ENCODE data around the gene MSL3B.

The MSL3B gene

GRCh38 chr2:233822101-233822771, 46.0 kb downstream of the MSL3B start:
- Mint-ChIP-seq H3K9me3 (ENCODE audit: unreplicated experiment) (no peaks in the 10 kb centered on the region), H3K4me1 (ENCODE audit: low read depth, unreplicated experiment) (no peaks in the 10 kb centered on the region), H3K27ac (ENCODE audit: unreplicated experiment) (no peak overlapping the region), H3K36me3 (ENCODE audit: low read depth, unreplicated experiment) (no peaks in the 10 kb centered on the region), H3K4me3 (ENCODE audit: unreplicated experiment) (no peak overlapping the region), H3K27me3 (ENCODE audit: low read depth, unreplicated experiment) (peaks cover 20% of the 10 kb centered on the region)
- H4K20me1 ChIP-seq (ENCODE audit: insufficient read depth, low read length) = no peaks in the 10 kb centered on the region
- H3K36me3 ChIP-seq (ENCODE audit: insufficient read depth, low read length) = no peaks in the 10 kb centered on the region
- FAIRE-seq (no peak), DNase-seq (ENCODE audit: low read depth) (no peak)
- no peak overlapping the region for H3K27ac ChIP-seq (ENCODE audit: low read depth, low read length)
- H3K9ac ChIP-seq (ENCODE audit: low read length) = no peak overlapping the region
- H3K4me1 ChIP-seq (ENCODE audit: insufficient read depth, low read length) = no peaks in the 10 kb centered on the region
- H3K79me2 ChIP-seq (ENCODE audit: insufficient read depth, low read length) = no peaks in the 10 kb centered on the region
- no peaks in the 10 kb centered on the region for H3K27me3 ChIP-seq (ENCODE audit: insufficient read depth, low read length)
- TF ChIP-seq CTCF (IDR thresholded peaks at IDR 0.05; ENCODE audit: insufficient read depth, low read depth, low read length) = no peak
- TF ChIP-seq EZH2 (IDR thresholded peaks at IDR 0.05; ENCODE audit: insufficient read depth, low read length) = no peak
- no peak overlapping the region for H2AFZ ChIP-seq (ENCODE audit: low read depth, low read length)
- no peak overlapping the region for H3K4me2 ChIP-seq (ENCODE audit: low read length)
- no peak overlapping the region for H3K4me3 ChIP-seq (ENCODE audit: insufficient read depth, low read depth, low read length)
- no peaks in the 10 kb centered on the region for H3K9me3 ChIP-seq (ENCODE audit: insufficient read depth, low read depth, low read length)

- FAIRE-seq = no peak
Observed at GRCh38 chr2:233821709-233822100, 46.5 kb downstream of the MSL3B start.

More at GRCh38 chr2:233821709-233822100, 46.5 kb downstream of the MSL3B start:
- Histone ChIP-seq H3K4me3 (ENCODE audit: insufficient read depth, low read depth, low read length) (no peak overlapping the region), H3K4me1 (ENCODE audit: insufficient read depth, low read length) (no peaks in the 10 kb centered on the region), H3K4me2 (ENCODE audit: low read length) (no peak overlapping the region), H3K79me2 (ENCODE audit: insufficient read depth, low read length) (no peaks in the 10 kb centered on the region), H4K20me1 (ENCODE audit: insufficient read depth, low read length) (no peaks in the 10 kb centered on the region), H3K27me3 (ENCODE audit: insufficient read depth, low read length) (no peaks in the 10 kb centered on the region), H2AFZ (ENCODE audit: low read depth, low read length) (no peak overlapping the region), H3K27ac (ENCODE audit: low read depth, low read length) (no peak overlapping the region), H3K9ac (ENCODE audit: low read length) (no peak overlapping the region), H3K9me3 (ENCODE audit: insufficient read depth, low read depth, low read length) (no peaks in the 10 kb centered on the region), H3K36me3 (ENCODE audit: insufficient read depth, low read length) (no peaks in the 10 kb centered on the region)
- no peak overlapping the region for H3K4me3 Mint-ChIP-seq (ENCODE audit: unreplicated experiment)
- no peak overlapping the region for H3K27ac Mint-ChIP-seq (ENCODE audit: unreplicated experiment)
- H3K36me3 Mint-ChIP-seq (ENCODE audit: low read depth, unreplicated experiment) = no peaks in the 10 kb centered on the region
- no peaks in the 10 kb centered on the region for H3K4me1 Mint-ChIP-seq (ENCODE audit: low read depth, unreplicated experiment)
- no peaks in the 10 kb centered on the region for H3K9me3 Mint-ChIP-seq (ENCODE audit: unreplicated experiment)
- no peak for DNase-seq (ENCODE audit: low read depth)
- TF ChIP-seq CTCF (IDR thresholded peaks at IDR 0.05; ENCODE audit: insufficient read depth, low read depth, low read length) = no peak
- no peak for TF ChIP-seq EZH2 (IDR thresholded peaks at IDR 0.05; ENCODE audit: insufficient read depth, low read length)
- peaks cover 22% of the 10 kb centered on the region for H3K27me3 Mint-ChIP-seq (ENCODE audit: low read depth, unreplicated experiment)
